Stimulated activated CD8-positive, alpha-beta memory T cell treated with anti-CD3 and anti-CD28 coated beads, Interleukin-15, amount 100 ng/mL, for 24 hours (primary cell): Measurements from ENCODE around the gene HMGCL.
A peak's percentile ranks its signal among the peaks of the same experiment; 100 is the strongest.
"Not testable (repeated sequence)": the region's sequence is repeated elsewhere in the genome, so short reads cannot be mapped to it uniquely, and the experiment has no call there.

Experiments
- DNase-seq: peaks from one replicate; pipeline ENCODE4 v3.0.0-alpha.2; 2020; ENCODE audit warnings: low read depth

Gene HMGCL

DNA sequence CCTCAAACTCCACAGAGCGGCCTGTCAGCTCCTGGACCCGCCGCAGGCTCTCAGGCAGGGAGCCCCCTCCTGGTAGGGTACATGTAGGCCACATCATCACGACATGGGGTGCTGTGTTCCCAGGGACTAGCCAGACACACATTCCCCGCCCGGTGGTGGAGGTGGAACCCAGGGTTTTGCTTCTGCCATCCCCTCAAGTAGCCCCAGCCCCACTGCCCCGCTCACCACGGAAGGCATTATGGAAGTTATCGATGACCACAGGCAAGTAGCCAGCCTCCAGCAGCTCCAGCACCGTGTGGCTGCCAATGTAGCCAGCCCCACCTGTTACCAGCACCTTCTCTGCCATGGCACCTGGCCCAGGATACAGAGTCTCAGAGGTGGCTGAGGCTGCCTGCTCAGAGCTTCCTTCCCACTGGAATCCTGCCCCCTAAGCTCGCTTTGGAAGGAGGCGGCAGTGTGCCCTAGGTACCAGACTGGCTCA, 26.5 kb downstream of the HMGCL start:
- DNase-seq, result no peak

DNA sequence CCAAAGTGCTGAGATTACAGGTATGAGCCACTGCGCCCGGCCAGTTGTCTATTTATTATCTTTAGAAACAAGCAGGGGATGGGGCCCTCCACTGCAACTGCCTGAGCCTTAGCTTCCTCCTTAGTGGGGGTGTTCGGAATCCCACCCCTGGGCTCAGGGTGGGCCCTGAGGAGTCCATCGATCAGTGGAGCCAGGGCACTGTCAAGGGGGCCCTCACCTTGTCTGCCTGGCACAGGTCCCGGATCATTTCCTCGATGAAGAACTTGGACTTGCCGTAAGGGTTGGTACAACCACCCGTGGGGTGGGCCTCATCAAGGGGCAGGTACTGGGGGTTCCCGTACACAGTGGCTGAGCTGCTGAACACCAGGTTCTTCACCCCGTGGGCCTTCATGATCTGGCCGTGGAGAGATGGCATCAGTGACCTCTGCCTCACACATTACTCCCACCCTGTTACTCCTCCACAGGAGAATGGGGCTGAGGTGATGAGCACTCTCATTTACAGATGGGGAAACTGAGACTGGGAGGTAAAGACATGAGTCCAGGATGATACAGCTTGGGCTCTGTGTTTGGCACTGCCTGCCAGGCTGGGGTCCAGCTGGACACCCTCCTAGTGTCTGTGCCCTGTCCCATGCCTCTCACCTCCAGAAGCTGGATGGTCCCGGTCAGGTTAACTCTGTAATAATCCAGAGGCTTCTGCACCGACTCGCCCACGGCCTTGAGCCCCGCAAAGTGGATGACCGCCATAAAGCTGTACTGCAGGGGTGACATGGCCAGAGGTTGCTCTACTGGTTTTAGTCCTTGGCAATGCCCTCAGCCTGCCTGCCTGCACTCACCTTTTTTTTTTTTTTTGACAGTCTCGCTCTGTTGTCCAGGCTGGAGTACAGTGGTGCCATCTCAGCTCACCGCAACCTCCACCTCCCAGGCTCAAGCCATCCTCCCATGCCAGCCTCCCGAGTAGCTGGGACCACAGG, 27.5 kb downstream of the HMGCL start:
- no peak for DNase-seq

- no peak for DNase-seq
Measured at GRCh38 chr1:23796466-23797271, 28.6 kb downstream of the HMGCL start.

DNA sequence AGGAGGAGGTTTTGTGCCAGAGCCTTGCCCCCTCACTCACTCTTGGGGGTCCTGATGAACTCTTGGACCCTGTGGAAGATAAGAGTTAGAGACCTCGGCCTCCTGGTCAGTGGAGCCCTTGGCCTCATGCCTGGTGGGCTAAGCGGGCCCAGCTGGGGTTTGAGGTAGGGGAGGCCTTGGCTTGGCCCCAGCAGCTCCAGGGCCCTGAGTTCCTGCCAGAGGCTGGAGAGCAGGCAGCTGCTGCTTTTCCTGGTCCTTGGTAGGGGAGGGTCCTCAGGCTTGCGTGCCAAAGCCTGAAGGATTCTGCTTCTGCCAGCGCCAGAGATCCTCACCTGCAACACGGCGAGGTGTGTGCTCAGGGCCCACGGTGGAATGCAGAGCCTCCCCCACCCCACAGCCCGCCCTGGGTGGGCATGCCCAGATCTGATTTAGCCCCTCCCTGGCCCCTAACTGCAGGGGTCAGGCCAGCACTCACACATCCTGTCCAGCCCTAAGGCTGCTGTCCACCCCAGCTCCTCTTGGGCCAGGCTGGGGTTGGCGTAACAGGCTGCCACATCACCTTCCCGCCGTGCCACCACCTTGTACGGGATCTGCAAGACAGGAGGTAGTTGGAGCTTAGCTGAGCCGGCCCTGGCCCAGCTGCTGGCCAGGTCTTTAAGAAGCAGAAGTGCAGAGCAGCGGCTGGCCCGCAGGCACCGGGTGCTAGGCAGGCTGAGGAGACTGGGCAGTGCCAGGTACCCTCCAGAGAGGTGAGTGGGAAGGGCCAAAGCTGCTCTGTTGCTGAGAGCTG, 29.4 kb downstream of the HMGCL start:
- no peak for DNase-seq

DNA sequence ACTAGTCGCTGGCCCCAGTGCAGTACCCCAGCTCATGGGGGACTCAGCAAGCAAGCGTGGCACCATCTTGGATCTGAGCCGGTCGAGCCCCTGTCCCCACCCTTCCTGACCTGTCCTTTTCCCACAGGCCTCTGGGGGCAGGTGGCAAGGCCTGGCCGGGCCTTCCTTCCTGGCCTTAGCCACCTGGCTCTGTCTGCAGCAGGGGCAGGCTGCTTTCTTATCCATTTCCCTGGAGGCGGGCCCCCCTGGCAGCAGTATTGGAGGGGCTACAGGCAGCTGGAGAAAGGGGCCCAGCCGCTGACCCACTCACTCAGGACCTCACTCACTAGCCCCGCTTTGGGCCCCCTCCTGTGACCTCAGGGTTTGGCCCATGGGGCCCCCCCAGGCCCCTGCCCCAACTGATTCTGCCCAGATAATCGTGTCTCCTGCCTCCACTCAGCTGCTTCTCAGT, 30.5 kb downstream of the HMGCL start:
- DNase-seq, result not testable (repeated sequence)

GRCh38 chr1:23793861-23794731, 31.1 kb downstream of the HMGCL start:
- DNase-seq, result no peak

- DNase-seq, result no peak
Measured at GRCh38 chr1:23793018-23793781, 32.0 kb downstream of the HMGCL start.

GRCh38 chr1:23792151-23792945, 32.9 kb downstream of the HMGCL start:
- no peak for DNase-seq

GRCh38 chr1:23791516-23792047, 33.6 kb downstream of the HMGCL start:
- no peak for DNase-seq

DNA sequence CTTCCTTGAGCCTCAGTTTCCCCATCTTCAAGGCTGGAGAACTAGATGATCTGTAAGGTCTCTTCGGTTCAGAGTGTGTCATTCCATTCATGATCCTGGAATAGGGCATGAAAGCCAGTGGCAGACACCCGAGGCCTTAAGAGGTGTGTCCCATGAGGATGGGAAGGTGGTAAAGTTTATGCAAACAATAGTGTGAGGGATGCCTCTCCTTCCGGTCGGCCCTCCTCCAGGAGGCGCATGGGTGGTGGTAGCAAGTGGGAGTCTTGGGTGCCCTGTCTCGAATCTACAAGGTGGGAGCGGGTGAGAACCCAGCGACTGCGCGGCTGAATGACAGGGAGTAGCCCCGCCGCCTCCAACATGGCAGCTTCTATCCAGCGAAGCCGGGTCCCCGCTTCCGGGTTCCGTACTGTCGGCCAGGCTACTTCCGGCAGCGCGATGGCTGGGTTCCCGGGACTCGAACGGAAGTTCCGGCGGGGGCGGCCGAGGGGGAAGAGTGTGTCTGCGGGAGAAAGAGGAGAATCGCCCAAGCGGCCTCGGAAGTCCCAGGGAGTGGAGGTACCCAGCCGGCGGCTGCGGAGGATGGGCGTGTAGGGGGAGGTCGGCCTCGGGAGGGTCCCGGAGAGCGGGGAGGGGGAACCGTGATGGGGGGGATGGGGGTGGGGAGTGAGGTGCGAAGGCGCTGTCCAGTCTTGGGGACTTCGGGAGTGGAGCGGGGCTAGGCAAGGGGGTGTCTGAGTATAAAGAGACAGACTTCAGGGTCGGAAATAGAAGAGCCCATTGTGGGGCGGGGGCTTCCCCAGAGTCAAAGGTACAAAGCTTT, 34.3 kb downstream of the HMGCL start, which contains the start of gene LYPLA2:
Gene LYPLA2, plus strand, starts transcription at position 450 of the 820 bp plus-strand sequence. CDS start 1,538 bp downstream, outside the sequence.
- DNase-seq, result peak; percentile 71

DNA sequence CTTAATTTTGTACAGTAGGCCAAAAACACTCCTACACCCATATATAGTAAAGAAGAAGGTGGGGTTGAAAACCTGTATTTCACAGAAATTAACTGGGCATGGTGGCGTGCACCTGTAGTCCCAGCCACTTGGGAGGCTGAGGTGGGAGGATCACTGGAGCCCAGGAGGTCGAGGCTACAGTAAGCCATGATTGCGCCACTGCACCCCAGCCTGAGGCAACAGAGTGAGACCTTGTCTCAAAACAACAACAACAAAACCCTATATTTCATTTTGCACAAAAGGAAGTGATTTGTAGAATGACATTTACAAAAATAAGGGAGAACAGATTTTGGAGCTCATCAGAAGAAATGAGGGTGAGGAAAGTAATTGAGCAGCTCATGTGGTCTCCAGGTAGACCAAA, 36.5 kb downstream of the HMGCL start:
- DNase-seq, result no peak

- no peak for DNase-seq
Measured at GRCh38 chr1:23787701-23788100, 37.5 kb downstream of the HMGCL start.

DNA sequence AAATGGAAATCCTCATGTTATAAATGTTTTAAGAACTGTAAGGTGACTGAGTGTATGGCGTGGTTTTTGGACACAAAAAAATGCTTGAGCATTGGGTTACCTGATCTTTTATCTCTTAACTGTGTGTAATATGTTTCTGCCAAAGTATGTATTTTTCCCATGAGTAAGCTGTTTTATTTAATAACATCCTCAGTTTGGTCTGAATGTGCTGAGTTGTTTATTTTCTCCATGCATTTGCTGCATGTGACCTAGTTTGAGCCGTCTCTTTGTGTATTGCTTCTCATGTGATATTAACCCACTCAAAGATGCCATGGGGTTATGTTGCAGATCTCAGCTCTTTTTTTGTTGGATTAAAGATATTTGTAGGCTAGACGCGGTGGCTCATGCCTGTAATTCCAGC, 40.4 kb downstream of the HMGCL start:
- DNase-seq, result no peak

DNA sequence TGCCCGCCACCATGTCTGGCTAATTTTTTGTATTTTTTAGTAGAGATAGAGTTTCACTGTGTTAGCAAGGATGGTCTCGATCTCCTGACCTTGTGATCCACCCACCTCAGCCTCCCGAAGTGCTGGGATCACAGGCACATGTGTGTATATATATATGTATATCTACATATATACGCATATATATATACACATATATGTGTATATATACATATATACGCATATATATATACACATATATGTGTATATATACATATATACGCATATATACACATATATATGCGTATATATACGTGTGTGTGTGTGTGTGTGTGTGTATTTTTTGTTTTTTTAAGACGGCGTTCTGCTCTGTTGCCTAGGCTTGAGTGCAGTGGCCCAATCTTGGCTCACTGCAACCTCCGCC, 42.1 kb downstream of the HMGCL start:
- not testable (repeated sequence) for DNase-seq

- no peak for DNase-seq
Measured at GRCh38 chr1:23779826-23780371, 45.3 kb downstream of the HMGCL start.

DNA sequence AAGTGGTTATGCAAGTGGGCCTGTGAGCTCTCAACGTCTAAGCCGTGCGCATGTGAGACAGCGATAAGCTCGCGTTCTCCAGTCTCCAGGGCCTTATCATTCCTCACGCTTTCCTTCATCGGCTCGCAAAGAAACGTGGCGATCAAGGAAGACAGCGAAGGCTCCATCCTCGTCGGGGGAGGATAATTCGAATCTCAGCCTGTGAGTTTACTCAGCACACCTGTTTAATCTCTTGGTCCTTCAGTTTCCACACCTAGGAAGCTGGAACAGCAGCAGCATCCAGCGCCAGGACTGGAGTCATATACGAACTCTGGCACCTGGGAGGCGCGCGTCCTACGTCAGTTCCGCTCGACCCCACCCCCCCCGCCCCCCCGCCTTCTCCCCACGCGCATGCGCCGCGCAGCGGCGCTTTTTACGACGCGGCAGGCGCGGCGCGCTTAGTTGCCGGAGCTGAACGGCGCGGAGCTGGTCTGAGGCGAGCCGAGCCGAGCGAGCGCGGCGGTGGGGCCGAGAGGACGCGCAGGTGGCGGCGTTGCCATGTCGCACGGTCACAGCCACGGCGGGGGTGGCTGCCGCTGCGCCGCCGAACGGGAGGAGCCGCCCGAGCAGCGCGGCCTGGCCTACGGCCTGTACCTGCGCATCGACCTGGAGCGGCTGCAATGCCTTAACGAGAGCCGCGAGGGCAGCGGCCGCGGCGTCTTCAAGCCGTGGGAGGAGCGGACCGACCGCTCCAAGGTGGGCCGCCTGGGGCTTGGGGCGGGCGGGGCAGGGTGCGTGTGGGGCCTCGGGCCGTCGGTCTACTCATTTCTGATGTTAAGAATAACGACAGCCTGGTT, 47.0 kb downstream of the HMGCL start, which contains the start of gene PITHD1:
Gene PITHD1, plus strand, starts transcription at position 440 of the 836 bp plus-strand sequence. Its CDS starts 98 bp downstream, at position 538.
- peak; percentile 55 for DNase-seq

GRCh38 chr1:23776217-23776616, 49.0 kb downstream of the HMGCL start:
- no peak for DNase-seq
